Aorta (tissue), 5 donors: ENCODE data around the gene KCNK1. TPM values are rescaled to one million over a fixed set of nuclear protein-coding genes. Genes with fewer than 3 reads are reported as not detected.

ENCODE experiments used
- ATAC-seq: fragments of 200-7000 bp; cut with Tn5 transposase; one replicate; pipeline ENCODE4 v1.9.1; 2022; ENCODE audit warnings: moderate library complexity; ENCODE audit not compliant: low FRiP score
- DNase-seq, 2 donors: peaks; one replicate each; pipeline ENCODE4 v3.0.0-alpha.2; 2020
- H3K27ac ChIP-seq, 2 donors: one replicate each; pipeline ENCODE4 v1.5.1; 2013; ENCODE audit warnings: low read length in 2 of 2, mild to moderate bottlenecking in 2 of 2, moderate library complexity in 2 of 2, control low read depth in 1 of 2, inconsistent platforms in 1 of 2, low read depth in 1 of 2
- H3K27me3 ChIP-seq, 2 donors: one replicate each; pipeline ENCODE4 v1.6.1; 2013; ENCODE audit warnings: control low read depth in 1 of 2, low read length in 1 of 2, mild to moderate bottlenecking in 1 of 2, moderate library complexity in 1 of 2; ENCODE audit not compliant: insufficient read depth in 2 of 2, control insufficient read depth in 1 of 2
- H3K36me3 ChIP-seq, 2 donors: one replicate each; pipeline ENCODE4 v1.6.1; 2013; ENCODE audit warnings: control low read depth in 1 of 2, low read length in 1 of 2, mild to moderate bottlenecking in 1 of 2; ENCODE audit not compliant: insufficient read depth in 2 of 2, control insufficient read depth in 1 of 2
- H3K4me1 ChIP-seq, 2 donors: one replicate each; pipeline ENCODE4 v1.6.1; 2013; ENCODE audit warnings: low read length in 2 of 2, control low read depth in 1 of 2, mild to moderate bottlenecking in 1 of 2, moderate library complexity in 1 of 2; ENCODE audit not compliant: insufficient read depth in 2 of 2, control insufficient read depth in 1 of 2
- H3K4me3 ChIP-seq, 2 donors: one replicate each; pipeline ENCODE4 v1.5.1; 2013; ENCODE audit warnings: low read length in 2 of 2, control low read depth in 1 of 2, mild to moderate bottlenecking in 1 of 2
- H3K9me3 ChIP-seq: one replicate; pipeline ENCODE4 v1.6.1; 2013; ENCODE audit warnings: mild to moderate bottlenecking, low read length; ENCODE audit not compliant: control insufficient read depth
- WGBS, 2 donors: extraction: QIAGEN DNeasy Blood & Tissue Kit; methylation state at CpG; one replicate each; pipeline ENCODE4 v1.1.7; 2013; 5-methylcytosine and 5-hydroxymethylcytosine counted together
- intact Hi-C, 2 donors: fragments of 100-400 bp; cut with DNase I; formaldehyde crosslinking; loops; one replicate each; pipeline versions ENCODE4 v1.14.2 to v1.15.0; 2022
- polyA plus RNA-seq, 2 donors: library from polyadenylated mRNA; stranded (reverse); fragments of 200-250 nt; gene quantifications; one replicate each; pipeline ENCODE4 v1.2.3, GENCODE V29; 2013
- total RNA-seq, 2 donors: library from RNA; stranded (reverse); fragmentation: NEBNext Ultra II Directional; extraction: Animal tissue kit (Norgen Biotek cat#: 25700); gene quantifications; one replicate each; pipeline ENCODE4 v1.2.1, GENCODE V29; 2021
- donor health status: healthy with polysubstance abuse.
- donor health status: Bipolar disorder and iron deficiency.
- donor health status: DM: no; HTN: no; CAD: no.
- donor health status: DM: no; HTN: no; CAD: no.
- donor health status: DM: yes; HTN: yes; CAD: no.

The KCNK1 gene
- total and polyA plus RNA-seq, 4 donors, result 1.5 to 7.0 (median 5.9) TPM; not detected in 1

DNA sequence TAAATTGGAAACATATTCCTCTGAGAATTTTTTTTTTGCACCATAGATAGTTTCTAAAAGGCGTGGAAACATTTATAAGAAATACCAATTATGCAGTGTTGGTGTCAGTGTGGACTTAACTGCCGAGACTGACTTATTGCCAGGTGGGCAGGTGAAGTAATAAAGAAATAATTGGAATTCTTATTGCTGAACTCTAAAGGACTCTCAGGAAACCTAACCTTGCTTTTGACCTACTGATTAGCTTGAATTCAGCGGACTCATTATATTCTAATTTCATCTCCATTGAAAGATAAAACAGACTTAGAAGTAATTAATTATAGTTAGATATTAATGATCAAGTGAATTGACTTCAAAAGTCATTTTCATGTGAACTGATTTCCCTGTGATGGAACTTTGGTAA lies 26.3 kb downstream of the KCNK1 start:
- Histone ChIP-seq H3K27me3 (no peaks in the 10 kb centered on the region), H3K9me3 (no peaks in the 10 kb centered on the region), H3K4me3 (no peak overlapping the region), H3K27ac (no peak overlapping the region), H3K36me3 (no peaks in the 10 kb centered on the region), H3K4me1 (no peaks in the 10 kb centered on the region)
- intact Hi-C loops, result no loop called here
- no peak for ATAC-seq
- DNase-seq, result no peak
- 92 to 93% methylated on average over 3 of the region's 3 CpGs for WGBS, 2 donors

DNA sequence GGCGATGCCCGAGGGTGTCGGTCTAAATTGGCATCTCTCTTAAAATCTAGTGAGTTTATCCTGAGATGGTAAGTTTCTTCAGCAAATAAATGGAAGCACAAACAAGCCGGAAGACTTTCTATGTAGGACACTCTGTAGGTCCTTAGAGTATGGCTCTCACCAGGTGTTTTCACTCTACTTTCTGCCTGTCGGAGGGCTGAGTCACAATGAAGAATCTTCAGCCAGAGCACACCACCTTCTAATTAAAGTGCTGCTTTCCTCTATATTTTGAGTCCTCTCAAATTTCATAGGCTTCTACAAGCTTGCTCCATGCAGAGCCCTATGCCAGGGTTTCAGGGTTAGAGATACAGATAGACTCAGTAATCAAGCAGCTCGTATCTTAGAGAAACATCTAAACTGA lies 27.1 kb downstream of the KCNK1 start:
- H3K36me3 ChIP-seq, result no peaks in the 10 kb centered on the region
- no peaks in the 10 kb centered on the region for H3K9me3 ChIP-seq
- intact Hi-C loops, result no loop called here
- no peak overlapping the region for H3K4me3 ChIP-seq
- no peaks in the 10 kb centered on the region for H3K4me1 ChIP-seq
- no peak for ATAC-seq
- no peak for DNase-seq
- H3K27me3 ChIP-seq, result no peaks in the 10 kb centered on the region
- no peak overlapping the region for H3K27ac ChIP-seq
- WGBS, 2 donors, result 93 to 94% methylated on average over 6 of the region's 6 CpGs

DNA sequence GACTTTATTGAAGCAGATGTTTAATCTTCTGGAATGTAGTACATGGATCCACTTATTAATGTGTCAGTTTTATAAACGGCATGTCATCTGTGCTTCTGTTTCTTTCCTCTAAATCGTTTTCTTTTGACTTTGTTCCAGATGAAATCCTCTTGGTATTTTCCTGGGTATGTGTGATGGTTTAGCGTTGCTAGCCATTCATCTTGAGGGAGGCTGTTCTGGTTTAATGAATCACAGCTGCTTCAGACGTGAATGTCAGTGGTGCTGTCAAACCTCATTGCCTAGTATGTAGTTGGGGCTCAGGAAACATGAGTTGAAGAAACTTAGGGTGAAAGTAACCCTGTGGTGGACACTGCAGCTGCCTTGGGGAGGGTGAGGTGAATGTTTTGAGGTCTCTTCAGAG lies 33.2 kb downstream of the KCNK1 start:
- intact Hi-C loops, result no loop called here
- ATAC-seq, result no peak
- DNase-seq, result no peak

DNA sequence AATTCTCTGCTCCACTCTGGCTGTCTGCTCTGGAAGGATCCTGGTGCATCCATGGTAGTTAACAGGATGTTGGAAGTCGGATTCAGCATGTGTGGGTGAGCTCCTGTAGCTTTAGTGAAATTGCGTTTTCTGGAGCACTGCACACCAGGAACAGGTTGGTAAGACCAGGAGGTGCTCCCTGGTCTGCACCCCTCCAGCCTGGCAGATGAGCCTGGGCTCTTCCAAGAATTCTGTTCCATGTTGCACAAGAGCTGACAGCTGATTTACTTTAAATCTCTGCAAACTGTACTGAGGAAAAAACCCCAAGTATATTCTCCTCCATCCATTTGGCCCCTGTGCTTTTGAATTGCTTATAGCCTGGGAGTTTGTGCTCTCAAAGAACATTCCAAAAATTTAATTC lies 33.7 kb downstream of the KCNK1 start:
- ATAC-seq, result no peak
- Histone ChIP-seq H3K4me3 (no peak overlapping the region), H3K27me3 (no peaks in the 10 kb centered on the region), H3K27ac (no peak overlapping the region), H3K9me3 (no peaks in the 10 kb centered on the region), H3K36me3 (no peaks in the 10 kb centered on the region), H3K4me1 (no peaks in the 10 kb centered on the region)
- intact Hi-C loops, result no loop called here
- DNase-seq, result no peak
- 74 to 85% methylated on average over 2 of the region's 2 CpGs for WGBS, 2 donors

More for the DNA sequence above, 33.2 kb downstream of the KCNK1 start:
- Histone ChIP-seq H3K9me3 (no peaks in the 10 kb centered on the region), H3K4me3 (no peak overlapping the region), H3K36me3 (no peaks in the 10 kb centered on the region), H3K27ac (no peak overlapping the region), H3K27me3 (no peaks in the 10 kb centered on the region), H3K4me1 (no peaks in the 10 kb centered on the region)
- WGBS, 2 donors, result 12 to 20% methylated on average over 4 of the region's 4 CpGs

DNA sequence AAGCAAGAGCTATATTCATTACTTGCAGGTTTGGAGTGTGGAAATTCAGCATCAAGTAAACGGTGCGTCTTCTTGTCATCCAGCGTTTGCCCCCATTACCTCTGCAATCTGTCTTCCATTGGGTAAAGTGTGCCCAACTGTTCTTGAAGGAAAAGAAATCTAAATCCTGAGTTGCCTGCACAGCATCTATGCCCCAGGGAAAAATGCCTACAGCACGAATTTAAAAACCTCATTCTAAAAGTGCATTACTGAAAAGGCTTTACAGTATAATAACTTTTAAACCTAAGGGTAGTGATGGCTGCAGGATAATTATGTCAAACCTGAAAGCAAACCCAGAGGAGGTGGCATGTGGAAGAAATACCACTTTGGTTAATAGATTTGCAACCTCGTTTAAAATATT lies 37.2 kb downstream of the KCNK1 start:
- ATAC-seq, result no peak
- DNase-seq, result no peak
- H3K4me1 ChIP-seq, result no peaks in the 10 kb centered on the region
- H3K4me3 ChIP-seq, result no peak overlapping the region
- no peak overlapping the region for H3K27ac ChIP-seq
- H3K27me3 ChIP-seq, result no peaks in the 10 kb centered on the region
- intact Hi-C loops, result no loop called here
- no peaks in the 10 kb centered on the region for H3K9me3 ChIP-seq
- 71 to 76% methylated on average over 5 of the region's 5 CpGs for WGBS, 2 donors
- no peaks in the 10 kb centered on the region for H3K36me3 ChIP-seq

DNA sequence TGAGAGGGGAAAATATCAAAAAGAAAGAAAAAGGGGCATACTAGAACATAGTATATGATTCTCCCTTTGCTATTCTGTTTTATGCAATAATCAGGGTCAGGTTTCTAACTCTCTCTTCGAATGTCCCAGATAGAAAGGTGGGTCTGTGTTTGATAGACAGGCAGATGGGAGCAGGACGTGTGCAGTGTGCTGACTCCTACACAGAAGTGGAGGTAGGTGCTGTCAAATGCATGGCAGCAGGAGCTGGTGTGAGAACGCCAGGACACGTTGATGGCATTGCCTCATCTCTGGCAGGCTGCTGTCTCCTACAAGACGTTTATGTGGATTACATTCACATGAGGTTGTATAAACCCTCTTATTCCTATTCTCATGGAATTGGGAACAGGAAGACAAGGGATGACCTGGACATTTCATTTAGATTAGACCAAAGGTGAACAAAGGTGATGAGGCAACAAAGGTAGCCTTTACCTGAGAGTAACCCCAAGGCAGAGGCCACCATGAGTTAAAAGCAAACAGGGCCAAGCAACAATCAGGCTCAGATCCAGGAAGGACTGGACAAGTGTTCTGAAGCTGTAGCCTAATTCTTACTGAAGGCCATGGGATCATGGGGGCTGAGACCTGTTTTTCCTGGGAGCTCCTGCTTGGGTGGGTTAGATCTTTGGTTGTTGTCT lies 37.8 kb downstream of the KCNK1 start:
- ATAC-seq (no peak), DNase-seq (no peak)
- 75 to 76% methylated on average over 5 of the region's 5 CpGs for WGBS, 2 donors
- Histone ChIP-seq H3K4me1 (no peaks in the 10 kb centered on the region), H3K27ac (no peak overlapping the region), H3K27me3 (no peaks in the 10 kb centered on the region), H3K36me3 (no peaks in the 10 kb centered on the region), H3K4me3 (no peak overlapping the region), H3K9me3 (no peaks in the 10 kb centered on the region)
- intact Hi-C loops, result no loop called here

DNA sequence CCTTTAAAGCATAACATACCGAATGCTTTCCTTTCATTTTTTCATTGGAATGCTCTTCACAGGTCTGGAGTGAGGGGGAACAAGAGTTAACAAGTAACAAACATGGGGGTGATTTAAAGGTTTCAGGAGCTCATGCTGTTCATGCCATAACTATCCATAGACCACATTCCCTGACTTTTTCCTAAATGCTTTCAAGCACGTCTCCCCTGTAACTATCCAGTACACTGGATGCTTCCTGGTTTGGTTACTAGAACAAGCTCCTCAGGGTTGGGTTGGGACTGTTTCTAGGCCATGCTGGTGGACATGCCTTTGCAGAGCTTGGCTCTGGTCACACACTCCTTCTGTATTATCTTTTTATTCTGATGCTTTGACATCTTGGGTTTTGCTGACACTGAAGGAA lies 38.6 kb downstream of the KCNK1 start:
- ATAC-seq, result no peak
- DNase-seq, result no peak
- Histone ChIP-seq H3K27ac (no peak overlapping the region), H3K4me1 (no peaks in the 10 kb centered on the region), H3K36me3 (no peaks in the 10 kb centered on the region), H3K9me3 (no peaks in the 10 kb centered on the region), H3K4me3 (no peak overlapping the region), H3K27me3 (no peaks in the 10 kb centered on the region)
- intact Hi-C loops, result no loop called here
- 63 to 91% methylated on average over 2 of the region's 2 CpGs for WGBS, 2 donors

DNA sequence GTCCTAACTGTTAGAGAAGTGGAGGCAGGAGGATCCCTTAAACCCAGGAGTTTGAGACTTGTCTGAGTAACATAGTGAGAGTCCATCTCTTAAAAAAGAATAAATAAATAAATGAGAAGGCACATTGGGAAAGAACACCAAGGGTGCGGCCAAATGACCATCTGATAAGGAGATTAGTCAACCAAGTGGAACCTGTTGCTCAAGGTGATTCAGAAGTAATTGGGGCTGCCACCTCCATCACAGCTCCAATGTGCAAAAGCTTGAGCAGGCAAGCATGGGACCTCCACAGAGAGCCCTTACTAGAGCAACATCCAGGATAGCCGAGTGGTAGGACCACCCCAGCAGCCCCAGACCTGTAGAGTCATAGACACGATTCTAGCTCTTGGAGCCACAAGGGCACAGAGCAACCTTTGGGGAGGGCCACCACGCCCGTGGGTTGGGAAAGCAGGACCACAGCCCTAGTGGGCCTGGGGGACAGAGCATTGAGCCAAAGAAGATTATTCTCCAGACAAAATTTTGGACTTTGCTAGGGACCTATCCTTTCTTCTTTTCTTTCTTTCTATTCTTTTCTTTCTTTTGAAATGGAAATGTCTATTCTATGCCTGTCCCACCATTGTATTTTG lies 40.9 kb downstream of the KCNK1 start:
- Histone ChIP-seq H3K9me3 (no peaks in the 10 kb centered on the region), H3K27ac (no peak overlapping the region), H3K27me3 (no peaks in the 10 kb centered on the region), H3K36me3 (no peaks in the 10 kb centered on the region), H3K4me1 (no peaks in the 10 kb centered on the region), H3K4me3 (no peak overlapping the region)
- 80 to 92% methylated on average over 5 of the region's 5 CpGs for WGBS, 2 donors
- intact Hi-C loops, result no loop called here
- DNase-seq (no peak), ATAC-seq (no peak)

DNA sequence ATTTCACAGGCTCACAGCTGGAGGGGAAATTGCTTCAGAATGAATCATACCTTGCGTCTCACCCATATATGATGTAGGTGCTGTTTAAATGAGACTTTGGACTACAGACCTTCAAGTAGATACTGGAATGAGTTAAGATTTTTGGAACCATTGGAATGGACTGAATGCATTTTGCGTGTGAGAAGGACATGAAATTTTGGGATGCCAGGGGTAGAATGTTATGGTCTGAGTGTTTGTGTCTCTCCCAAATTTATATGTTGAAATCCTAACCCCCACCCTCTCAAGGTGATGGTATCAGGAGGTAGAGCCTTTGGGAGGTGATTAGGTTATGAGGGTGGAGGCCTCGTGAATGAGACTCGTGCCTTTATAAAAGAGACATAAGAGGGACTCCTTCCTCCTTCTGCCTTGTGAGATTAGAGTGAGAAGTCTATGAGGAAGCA lies 41.4 kb downstream of the KCNK1 start:
- no peak overlapping the region for H3K4me3 ChIP-seq
- DNase-seq (no peak), ATAC-seq (no peak)
- 80 to 82% methylated on average over 4 of the region's 4 CpGs for WGBS, 2 donors
- H3K4me1 ChIP-seq, result no peaks in the 10 kb centered on the region
- H3K27ac ChIP-seq, result no peak overlapping the region
- no peaks in the 10 kb centered on the region for H3K36me3 ChIP-seq
- intact Hi-C loops, result no loop called here
- H3K27me3 ChIP-seq, result no peaks in the 10 kb centered on the region
- H3K9me3 ChIP-seq, result no peaks in the 10 kb centered on the region
